Kidney epithelial cell (primary cell): ENCODE data around the gene TMEM86B. TPM values are rescaled to one million over a fixed set of nuclear protein-coding genes. Genes with fewer than 3 reads are reported as not detected.

Source experiments
- DNase-seq: peaks from one replicate; pipeline ENCODE4 v3.0.0-alpha.2; 2010; ENCODE audit warnings: low read depth
- H3K27me3 ChIP-seq: 2 replicates; pipeline ENCODE4 v1.6.0; 2011; ENCODE audit warnings: low read length; ENCODE audit not compliant: control insufficient read depth, insufficient read depth
- H3K36me3 ChIP-seq: 2 replicates; pipeline ENCODE4 v1.5.1; 2011; ENCODE audit warnings: low read length; ENCODE audit not compliant: control insufficient read depth, insufficient read depth
- H3K4me3 ChIP-seq: 2 replicates; pipeline ENCODE4 v1.5.1; 2011; ENCODE audit warnings: low read depth, mild to moderate bottlenecking, control low read depth, low read length
- CTCF ChIP-seq: IDR thresholded peaks from 2 replicates; pipeline ENCODE4 v1.5.1; 2011; ENCODE audit warnings: mild to moderate bottlenecking, moderate library complexity, low read length, control low read depth, inconsistent platforms; ENCODE audit not compliant: insufficient read depth, poor library complexity, severe bottlenecking
- total RNA-seq: library from RNA; depleted of rRNA; stranded (reverse); fragments of >200 nt; gene quantifications from 2 replicates; pipeline ENCODE4 v1.2.3, GENCODE V29; 2015

TMEM86B gene
- total RNA-seq, 1 donor from 2014 or later = 2.3 TPM

- DNase-seq = no peak
- TF ChIP-seq CTCF = no peak
- H3K4me3 ChIP-seq = no peak overlapping the region
- no peaks in the 10 kb centered on the region for H3K27me3 ChIP-seq
- H3K36me3 ChIP-seq = peaks cover 2% of the 10 kb centered on the region
Measured at GRCh38 chr19:55272142-55272541, 43.6 kb upstream of the TMEM86B start.

GRCh38 chr19:55270172-55270942 lies 41.8 kb upstream of the TMEM86B start:
- H3K4me3 ChIP-seq = no peak overlapping the region

GRCh38 chr19:55269299-55269698 lies 40.7 kb upstream of the TMEM86B start:
- Histone ChIP-seq H3K36me3 (peaks cover 2% of the 10 kb centered on the region), H3K27me3 (no peaks in the 10 kb centered on the region), H3K4me3 (no peak overlapping the region)
- DNase-seq = no peak
- no peak for TF ChIP-seq CTCF

More at GRCh38 chr19:55270172-55270942, 41.8 kb upstream of the TMEM86B start:
- DNase-seq = no peak
- peaks cover 2% of the 10 kb centered on the region for H3K36me3 ChIP-seq
- no peak for TF ChIP-seq CTCF
- H3K27me3 ChIP-seq = no peaks in the 10 kb centered on the region

GRCh38 chr19:55266840-55267239 lies 38.3 kb upstream of the TMEM86B start:
- DNase-seq = no peak
- Histone ChIP-seq H3K36me3 (no peaks in the 10 kb centered on the region), H3K27me3 (no peaks in the 10 kb centered on the region), H3K4me3 (no peak overlapping the region)
- TF ChIP-seq CTCF = no peak

GRCh38 chr19:55266404-55266803 lies 37.8 kb upstream of the TMEM86B start:
- H3K36me3 ChIP-seq = no peaks in the 10 kb centered on the region
- H3K27me3 ChIP-seq = no peaks in the 10 kb centered on the region
- TF ChIP-seq CTCF = no peak
- no peak overlapping the region for H3K4me3 ChIP-seq
- DNase-seq = no peak
